GM19193 (cell line): ENCODE measurements around the gene MMP13.

Experiments
- POLR2A ChIP-seq: IDR thresholded peaks from 4 replicates; pipeline ENCODE4 v1.6.1; 2011; ENCODE audit not compliant: insufficient read depth, insufficient read length; ENCODE audit errors: extremely low read depth

Gene MMP13

DNA sequence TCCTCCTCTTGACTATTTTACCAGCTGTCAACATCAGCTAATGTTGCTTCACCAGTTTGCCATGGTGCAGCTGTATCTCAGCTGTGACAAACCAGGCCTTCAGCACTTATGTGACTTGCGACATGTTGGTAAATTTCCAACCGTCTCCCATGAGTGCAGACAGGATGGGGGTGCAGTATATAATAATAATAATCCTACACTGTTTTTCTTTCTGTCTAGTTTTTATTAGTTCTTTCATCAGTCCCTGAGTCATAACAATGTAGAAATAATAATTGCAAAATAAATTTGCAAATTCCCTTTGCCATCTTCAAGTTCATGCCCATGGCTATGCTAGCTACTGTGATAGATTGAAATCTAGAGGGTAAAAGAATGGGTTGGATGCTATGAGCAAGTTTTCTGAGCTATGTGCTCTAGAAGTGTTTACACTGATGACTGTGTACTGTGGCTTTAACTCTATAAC lies 4.9 kb downstream of the MMP13 start:
- no peak for TF ChIP-seq POLR2A

DNA sequence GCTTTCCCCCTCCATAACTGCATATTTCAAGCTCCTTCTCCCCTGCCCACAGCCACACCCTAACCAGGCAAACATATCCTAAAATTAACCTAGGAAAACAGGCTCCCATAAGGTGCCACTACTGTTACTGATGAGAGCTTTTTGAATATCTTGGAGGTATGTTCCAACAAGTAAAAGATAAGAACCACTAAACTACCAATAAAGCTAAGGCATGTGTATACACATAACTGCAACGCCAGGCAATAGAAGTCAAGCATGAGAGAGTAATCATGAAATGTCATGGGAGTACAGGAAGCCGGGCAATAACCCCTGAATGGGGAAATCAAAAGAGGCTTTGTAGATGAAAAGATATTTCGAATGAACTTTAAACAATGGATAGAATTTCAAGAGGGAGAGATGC lies 9.3 kb downstream of the MMP13 start:
- no peak for TF ChIP-seq POLR2A

DNA sequence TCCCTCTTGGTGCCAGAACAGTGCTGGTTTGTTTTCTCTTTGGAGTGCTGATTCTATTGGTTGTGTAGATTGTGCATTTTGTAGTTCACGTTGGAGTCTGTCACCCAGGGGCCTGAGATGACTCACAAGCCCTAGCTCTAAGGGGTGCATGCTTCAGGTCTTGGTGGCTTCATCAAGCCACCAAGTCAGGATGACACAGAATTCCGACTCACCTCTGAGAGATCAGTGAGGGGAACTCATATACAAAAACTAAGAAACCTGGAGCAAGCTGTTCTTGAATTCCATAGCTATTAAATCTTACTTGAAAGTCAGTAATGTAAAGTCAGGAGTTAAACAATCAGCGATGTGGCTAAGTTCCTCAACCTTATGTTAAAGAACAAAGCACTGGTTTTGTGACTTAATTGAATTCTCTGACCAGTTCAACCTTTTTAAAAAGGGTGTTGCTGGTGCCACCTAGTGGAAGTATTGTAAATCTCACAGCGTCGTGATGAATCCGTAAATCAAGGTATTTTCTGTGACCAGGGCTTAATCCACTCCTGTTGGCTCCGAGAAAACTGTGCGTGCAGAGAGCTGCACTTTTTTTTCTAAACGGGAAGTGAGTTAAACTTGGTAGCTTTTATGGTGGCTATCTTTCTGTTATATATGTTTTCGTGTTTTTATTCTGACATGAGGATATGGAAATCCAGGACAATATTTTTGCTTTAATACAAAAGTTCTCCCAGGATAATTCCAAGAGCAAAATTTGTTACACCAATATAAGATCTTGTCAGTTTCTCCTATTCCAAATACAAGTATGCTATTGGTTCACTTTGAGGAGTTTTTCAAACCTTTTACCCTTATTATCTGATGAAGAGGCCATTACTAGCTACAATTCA lies 14.6 kb downstream of the MMP13 start:
- no peak for TF ChIP-seq POLR2A

DNA sequence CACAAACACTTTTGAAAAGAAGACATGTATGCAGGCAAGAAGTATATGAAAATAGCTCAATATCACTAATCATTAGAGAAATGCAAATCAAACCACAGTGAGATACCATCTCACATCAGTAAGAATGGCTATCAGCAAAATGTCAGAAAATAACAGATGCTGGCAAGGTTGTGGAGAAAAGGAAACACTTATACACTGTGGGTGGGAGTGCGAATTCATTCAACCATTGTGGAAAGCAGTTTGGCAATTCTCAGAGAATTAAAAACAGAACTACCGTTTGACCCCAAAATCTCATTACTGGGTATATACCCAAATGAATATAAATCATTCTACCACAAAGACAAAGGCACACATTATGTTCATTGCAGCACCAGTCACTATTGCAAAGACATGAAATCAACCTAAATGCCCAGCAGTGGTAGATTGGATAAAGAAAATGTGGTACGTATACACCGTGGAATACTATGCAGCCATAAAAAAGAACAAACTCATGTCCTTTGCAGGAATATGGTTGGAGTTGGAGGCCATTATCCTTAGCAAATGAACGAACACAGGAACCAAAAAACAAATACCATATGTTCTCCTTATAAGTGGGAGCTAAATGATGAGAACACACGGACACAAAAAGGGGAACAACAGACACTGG lies 18.5 kb downstream of the MMP13 start:
- TF ChIP-seq POLR2A = no peak

DNA sequence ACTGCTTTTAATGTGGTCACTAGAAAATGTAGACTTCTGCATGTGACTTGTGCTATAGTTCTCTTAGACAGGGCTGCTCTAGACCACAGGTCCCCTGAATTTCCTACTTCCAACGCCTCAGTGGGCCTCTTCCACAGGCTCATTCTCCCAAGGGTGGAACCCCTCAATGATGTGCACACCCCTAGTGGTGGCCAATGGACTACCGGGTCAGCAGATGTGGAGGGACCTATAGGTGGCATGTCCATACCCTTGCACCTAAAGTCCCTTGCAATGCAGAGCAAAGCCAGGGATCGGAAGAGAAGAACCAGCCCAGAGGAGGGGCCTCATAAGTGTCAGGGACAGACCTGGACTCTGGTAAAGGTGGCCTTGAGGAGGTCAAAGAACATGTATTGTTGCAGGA lies 20.0 kb downstream of the MMP13 start:
- no peak for TF ChIP-seq POLR2A

DNA sequence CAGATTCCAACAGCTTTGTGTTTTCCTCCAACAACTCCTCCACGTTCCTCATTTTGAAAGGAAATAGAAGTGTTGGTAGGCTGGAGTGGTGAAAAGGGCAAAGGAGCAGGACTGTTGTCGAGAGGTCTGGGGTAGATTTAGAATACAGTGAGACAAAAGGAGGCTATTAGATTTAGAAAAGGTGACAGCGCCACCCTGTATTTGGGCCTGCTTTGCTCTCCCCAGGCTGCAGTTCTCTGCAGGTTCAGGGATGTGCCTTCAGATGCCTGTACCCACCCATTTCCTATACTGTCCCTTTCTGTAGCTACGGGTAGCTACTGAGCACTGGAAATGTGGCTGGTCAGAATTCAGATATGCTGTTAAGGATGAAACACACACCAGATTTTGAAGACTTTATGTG lies 20.8 kb downstream of the MMP13 start:
- TF ChIP-seq POLR2A = no peak

DNA sequence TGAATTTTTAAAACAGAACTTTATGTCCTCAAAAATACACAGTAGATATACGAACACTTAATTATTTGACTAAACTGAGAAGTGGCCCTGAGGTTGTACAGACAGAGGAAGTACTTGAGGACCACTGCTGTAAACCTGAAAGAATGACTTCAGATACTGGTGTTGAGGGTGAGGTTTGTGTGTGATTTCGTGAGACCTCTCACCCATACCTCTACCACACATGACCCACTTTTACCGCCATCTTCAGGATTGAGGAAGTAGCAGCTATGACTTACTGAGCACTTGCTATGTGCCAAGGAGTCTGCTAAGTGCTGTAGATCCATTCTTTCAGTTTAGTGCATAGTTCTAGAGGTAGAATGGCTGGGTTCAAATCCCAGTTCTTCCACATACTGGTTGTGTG lies 21.9 kb downstream of the MMP13 start:
- TF ChIP-seq POLR2A = no peak

DNA sequence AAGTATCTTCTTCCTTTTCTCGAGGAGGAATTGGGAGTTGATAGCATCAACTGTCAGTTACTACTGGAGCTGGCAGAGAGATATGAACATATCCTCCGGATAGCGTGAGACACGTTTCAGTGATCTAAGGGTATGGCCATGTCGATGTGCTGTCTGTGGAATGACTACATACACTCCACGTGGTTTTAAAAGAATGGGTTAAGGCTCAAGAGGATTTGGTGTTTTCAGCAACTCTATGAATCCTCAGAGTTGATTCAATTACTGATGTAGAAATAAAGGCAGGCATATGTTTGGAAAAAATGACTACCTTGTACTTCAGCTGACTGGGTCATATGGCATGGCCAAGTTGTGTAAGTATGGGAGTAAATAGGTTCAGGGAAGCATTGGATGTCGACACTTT lies 22.9 kb downstream of the MMP13 start:
- no peak for TF ChIP-seq POLR2A

DNA sequence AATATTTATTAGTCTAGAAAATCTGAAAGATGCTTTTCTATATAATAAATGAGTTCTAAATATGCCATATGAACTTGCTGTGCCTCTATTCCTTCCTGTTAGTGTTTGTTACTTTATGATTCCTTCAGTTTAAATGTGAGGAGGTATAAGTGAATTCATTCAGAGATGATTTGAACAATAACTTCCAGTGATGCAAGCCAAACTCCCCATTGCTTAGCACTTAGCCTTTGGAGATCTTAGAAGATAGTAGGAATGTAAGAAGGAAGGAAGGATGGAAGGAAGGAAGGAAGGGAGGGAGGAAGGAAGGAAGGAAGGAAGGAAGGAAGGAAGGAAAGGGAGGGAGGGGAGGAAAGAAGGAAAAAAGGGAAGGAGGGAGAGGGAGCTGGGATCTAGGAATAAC lies 25.1 kb downstream of the MMP13 start:
- no peak for TF ChIP-seq POLR2A

DNA sequence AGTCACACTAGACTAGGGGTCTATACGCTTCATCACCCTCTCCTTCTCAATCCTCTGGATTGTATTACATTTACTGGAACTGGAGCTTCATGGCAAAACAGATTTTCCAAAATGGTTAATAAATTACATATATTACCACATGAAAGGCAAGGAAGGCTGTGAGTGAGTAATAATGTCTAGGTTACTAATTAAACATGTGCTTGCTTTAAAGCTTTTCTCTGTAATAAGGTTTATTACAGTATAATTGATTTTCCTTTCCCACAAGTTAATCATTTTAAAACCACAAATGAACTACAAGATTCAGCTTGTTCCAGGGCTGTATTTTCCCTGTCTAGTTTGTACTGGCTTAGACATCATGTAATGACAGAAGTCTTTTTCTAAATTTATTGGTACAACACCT lies 25.6 kb downstream of the MMP13 start:
- no peak for TF ChIP-seq POLR2A

DNA sequence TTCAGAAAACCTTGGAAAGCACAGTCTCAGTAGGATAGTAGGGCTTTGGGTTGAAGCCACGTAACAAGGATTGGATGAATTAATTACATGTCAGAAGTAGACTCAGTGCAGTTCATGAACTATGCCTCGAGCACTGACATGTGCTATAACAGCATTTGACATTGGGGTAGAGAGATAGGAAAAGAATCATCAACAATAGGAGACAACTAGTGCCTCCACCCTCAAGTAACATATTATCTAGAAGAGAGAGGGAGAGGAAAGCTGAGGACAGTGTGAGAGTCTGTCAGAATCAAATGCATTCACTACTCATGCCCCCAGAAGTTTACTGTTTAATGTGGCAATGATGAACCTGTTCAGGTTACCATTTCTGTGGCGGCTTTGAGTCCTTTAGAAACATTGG lies 26.4 kb downstream of the MMP13 start:
- TF ChIP-seq POLR2A = no peak

DNA sequence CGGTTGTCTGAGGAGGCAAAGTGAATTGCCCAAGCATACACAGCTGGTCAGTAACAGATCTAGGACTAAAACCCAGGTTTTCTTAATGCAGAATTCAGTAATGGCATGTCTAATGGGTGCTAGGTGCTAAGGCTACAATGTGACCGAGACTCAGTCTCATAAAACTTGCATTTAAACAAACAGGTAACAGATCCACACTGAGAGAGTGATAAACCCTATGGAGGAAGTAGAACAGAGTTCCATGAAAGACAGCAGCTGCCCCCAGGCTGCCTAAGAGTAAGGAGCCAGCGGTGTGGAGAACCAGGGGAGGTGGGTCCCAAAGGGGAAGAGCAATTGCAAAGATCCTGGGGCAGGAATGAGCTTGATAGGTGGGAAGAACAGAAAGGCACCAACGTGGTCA lies 27.3 kb downstream of the MMP13 start:
- TF ChIP-seq POLR2A = no peak

DNA sequence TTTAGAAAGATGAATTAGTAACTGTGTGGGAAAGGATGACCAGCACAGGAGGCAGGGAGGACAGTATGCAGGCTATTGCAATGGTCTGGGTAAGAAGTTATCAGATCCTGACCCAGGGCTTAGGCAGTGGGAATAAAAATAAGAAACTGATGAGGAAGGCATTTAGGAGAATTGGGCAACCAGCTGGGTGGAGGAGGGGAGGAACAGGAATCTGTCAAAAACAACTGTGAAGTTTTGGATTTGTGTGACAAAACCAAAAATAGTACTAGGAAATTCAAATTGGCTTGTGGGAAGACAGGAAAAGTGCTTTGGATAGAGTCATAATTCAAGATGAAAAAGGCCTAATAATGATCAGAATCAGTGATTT lies 27.9 kb downstream of the MMP13 start:
- no peak for TF ChIP-seq POLR2A

DNA sequence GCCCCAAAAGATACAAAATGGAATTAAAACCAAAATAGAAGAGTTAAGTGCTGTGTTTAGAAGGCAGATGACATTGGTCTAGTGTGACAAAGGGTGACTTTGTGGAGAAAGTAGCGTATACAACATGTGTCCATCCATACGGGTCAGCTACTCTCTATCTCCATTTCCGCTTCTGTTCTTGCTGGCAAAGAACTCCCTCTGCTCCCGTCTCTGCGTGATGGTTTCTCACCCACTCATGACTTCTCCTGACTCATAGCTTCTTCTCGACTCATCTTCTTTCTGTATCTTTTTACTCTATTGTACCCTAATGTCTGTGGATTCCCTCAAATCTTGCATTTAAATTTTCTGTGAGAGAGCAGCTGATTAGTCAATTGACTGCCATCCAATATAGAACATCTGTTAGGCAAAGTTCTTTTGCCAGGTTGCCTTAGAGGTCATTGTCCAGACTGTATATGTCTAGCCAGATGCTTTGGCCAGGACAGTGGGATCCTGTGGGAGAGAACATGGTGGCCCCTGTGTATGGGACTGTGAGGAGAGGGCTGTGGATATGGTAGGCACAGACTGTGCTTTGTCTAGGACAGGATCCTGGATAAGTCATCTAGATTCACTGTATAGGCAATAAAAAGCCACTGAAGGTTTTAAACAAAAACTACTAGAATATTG lies 28.4 kb downstream of the MMP13 start:
- TF ChIP-seq POLR2A = no peak

DNA sequence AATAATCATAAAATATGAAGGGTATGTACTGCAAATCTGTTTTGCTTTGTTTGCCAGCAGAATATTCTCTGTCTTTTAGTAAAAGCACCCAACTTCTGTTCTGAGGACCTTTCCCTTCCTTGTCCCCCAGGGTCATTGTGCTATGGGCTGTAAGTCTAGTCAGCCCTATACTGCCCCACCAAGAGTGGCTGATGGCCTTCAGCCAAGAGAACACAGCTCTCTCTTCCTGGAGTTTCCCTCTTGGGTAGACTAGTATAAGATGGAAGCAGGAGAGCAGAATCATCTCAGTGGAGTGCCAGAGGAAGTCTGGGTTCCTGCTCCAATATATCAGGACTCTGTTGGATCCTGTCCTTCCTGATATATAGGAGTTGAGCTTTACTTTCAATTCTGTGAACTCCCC lies 29.0 kb downstream of the MMP13 start:
- no peak for TF ChIP-seq POLR2A

DNA sequence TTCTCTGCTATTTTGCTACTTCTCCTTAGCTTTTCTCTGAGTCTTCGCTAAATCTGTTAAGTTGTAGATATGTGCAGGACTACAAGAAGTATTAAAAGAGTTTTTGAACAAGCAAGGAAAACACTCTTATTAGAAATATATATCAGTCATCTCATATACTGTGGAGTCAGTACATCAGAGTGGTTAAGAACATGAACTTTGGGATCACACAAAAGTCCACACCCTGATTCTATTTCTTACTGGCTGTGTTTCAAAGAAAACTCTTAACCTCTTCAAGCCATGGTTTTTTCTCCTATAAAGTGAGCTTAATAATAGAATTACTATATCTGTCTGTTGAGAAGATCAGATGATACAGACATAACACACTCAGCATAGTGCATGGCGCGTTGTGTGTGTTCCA lies 29.5 kb downstream of the MMP13 start:
- no peak for TF ChIP-seq POLR2A
